Left ventricle myocardium inferior (tissue), 1 donor: ENCODE results near the gene SF1. TPM values are rescaled to one million over a fixed set of nuclear protein-coding genes. Genes with fewer than 3 reads are reported as not detected.
"Not testable (repeated sequence)": the region's sequence is repeated elsewhere in the genome, so short reads cannot be mapped to it uniquely, and the experiment has no call there.

Experiments
- DNase-seq: peaks from one replicate; pipeline ENCODE4 v3.0.0-alpha.2; 2020
- H3K27ac ChIP-seq: fragments of 200-600 bp; replicated peaks from 2 replicates; pipeline ENCODE4 v1.8.0; 2021
- H3K27me3 ChIP-seq: fragments of 200-600 bp; 2 replicates; pipeline ENCODE4 v1.8.0; 2021; ENCODE audit warnings: low read depth
- H3K36me3 ChIP-seq: fragments of 200-600 bp; 2 replicates; pipeline ENCODE4 v1.8.0; 2021
- H3K4me1 ChIP-seq: fragments of 200-600 bp; 2 replicates; pipeline ENCODE4 v1.8.0; 2021
- H3K4me3 ChIP-seq: fragments of 200-600 bp; 2 replicates; pipeline ENCODE4 v1.8.0; 2021; ENCODE audit warnings: mild to moderate bottlenecking, moderate library complexity
- H3K9me3 ChIP-seq: fragments of 200-600 bp; replicated peaks from 2 replicates; pipeline ENCODE4 v1.8.0; 2021
- CTCF ChIP-seq: fragments of 200-600 bp; IDR thresholded peaks from 2 replicates; pipeline ENCODE4 v1.8.0; 2021; ENCODE audit warnings: antibody characterized with exemption, mild to moderate bottlenecking, borderline replicate concordance
- intact Hi-C: fragments of 100-400 bp; cut with micrococcal nuclease; formaldehyde crosslinking; loops from one replicate; pipeline ENCODE4 v1.11.0; 2022
- total RNA-seq: library from RNA; stranded (reverse); fragmentation: NEBNext Ultra II Directional; extraction: Animal tissue kit (Norgen Biotek cat#: 25700); gene quantifications from one replicate; pipeline ENCODE4 v1.2.1, GENCODE V29; 2021
- donor health status: DM: no; HTN: yes; CAD: no; lungs with severe emphysema.

The SF1 gene
- total RNA-seq, 1 donor from 2014 or later: 188 TPM

GRCh38 chr11:64823568-64824119, 45.3 kb upstream of the SF1 start:
- DNase-seq: no peak
- no peak overlapping the region for H3K4me3 ChIP-seq
- H3K36me3 ChIP-seq: no peaks in the 10 kb centered on the region
- no peak for TF ChIP-seq CTCF
- H3K4me1 ChIP-seq: no peaks in the 10 kb centered on the region
- H3K27ac ChIP-seq: no peak overlapping the region
- no peaks in the 10 kb centered on the region for H3K9me3 ChIP-seq
- intact Hi-C loops: no loop called here
- no peaks in the 10 kb centered on the region for H3K27me3 ChIP-seq

GRCh38 chr11:64817476-64817875, 39.1 kb upstream of the SF1 start:
- no peak for DNase-seq
- no peaks in the 10 kb centered on the region for H3K4me1 ChIP-seq
- H3K27me3 ChIP-seq: no peaks in the 10 kb centered on the region
- H3K36me3 ChIP-seq: no peaks in the 10 kb centered on the region
- H3K27ac ChIP-seq: no peak overlapping the region
- TF ChIP-seq CTCF: no peak
- intact Hi-C loops: no loop called here
- no peaks in the 10 kb centered on the region for H3K9me3 ChIP-seq
- H3K4me3 ChIP-seq: no peak overlapping the region

GRCh38 chr11:64815433-64815832, 37.1 kb upstream of the SF1 start:
- H3K4me1 ChIP-seq, H3K27me3 ChIP-seq, H3K27ac ChIP-seq, H3K36me3 ChIP-seq, intact Hi-C loops, H3K9me3 ChIP-seq, DNase-seq, H3K4me3 ChIP-seq: not testable (repeated sequence)

- Histone ChIP-seq H3K4me3 (no peak overlapping the region), H3K27me3 (no peaks in the 10 kb centered on the region), H3K4me1 (peaks cover 6% of the 10 kb centered on the region), H3K36me3 (no peaks in the 10 kb centered on the region), H3K9me3 (no peaks in the 10 kb centered on the region), H3K27ac (no peak overlapping the region)
- intact Hi-C loops: no loop called here
- no peak for TF ChIP-seq CTCF
- no peak for DNase-seq
Observed at GRCh38 chr11:64814712-64815187, 36.4 kb upstream of the SF1 start.

GRCh38 chr11:64813826-64814225, 35.5 kb upstream of the SF1 start:
- Histone ChIP-seq H3K27ac (no peak overlapping the region), H3K27me3 (no peaks in the 10 kb centered on the region), H3K4me3 (no peak overlapping the region), H3K36me3 (no peaks in the 10 kb centered on the region), H3K4me1 (peaks cover 13% of the 10 kb centered on the region), H3K9me3 (no peaks in the 10 kb centered on the region)
- no peak for DNase-seq
- intact Hi-C loops: no loop called here
- TF ChIP-seq CTCF: no peak

GRCh38 chr11:64810891-64811272, 32.5 kb upstream of the SF1 start:
- H3K27ac ChIP-seq: peak overlapping the region; percentile 76
- no peaks in the 10 kb centered on the region for H3K27me3 ChIP-seq
- H3K9me3 ChIP-seq: no peaks in the 10 kb centered on the region
- intact Hi-C loops: no loop called here
- no peak for DNase-seq
- peaks cover 14% of the 10 kb centered on the region for H3K36me3 ChIP-seq
- TF ChIP-seq CTCF: no peak
- H3K4me1 ChIP-seq: peaks cover 13% of the 10 kb centered on the region
- H3K4me3 ChIP-seq: peak overlapping the region; percentile 88
